ENCODE data around the gene STXBP3.

STXBP3 gene

GRCh38 chr1:108851567-108851966 lies 105.1 kb downstream of the STXBP3 start:
- POLR2A ChIA-PET, result no interaction called here
- CTCF ChIA-PET, result interaction anchor here (1.6 to 3.7 kb wide), 5 partner anchors 12 to 47 kb away, joined by 4 to 21 read pairs (median 9); no protein-coding TSS in a partner anchor
- DNase-seq (ENCODE audit: extremely low spot score), result no peak
- TF ChIP-seq, protein P1, sequence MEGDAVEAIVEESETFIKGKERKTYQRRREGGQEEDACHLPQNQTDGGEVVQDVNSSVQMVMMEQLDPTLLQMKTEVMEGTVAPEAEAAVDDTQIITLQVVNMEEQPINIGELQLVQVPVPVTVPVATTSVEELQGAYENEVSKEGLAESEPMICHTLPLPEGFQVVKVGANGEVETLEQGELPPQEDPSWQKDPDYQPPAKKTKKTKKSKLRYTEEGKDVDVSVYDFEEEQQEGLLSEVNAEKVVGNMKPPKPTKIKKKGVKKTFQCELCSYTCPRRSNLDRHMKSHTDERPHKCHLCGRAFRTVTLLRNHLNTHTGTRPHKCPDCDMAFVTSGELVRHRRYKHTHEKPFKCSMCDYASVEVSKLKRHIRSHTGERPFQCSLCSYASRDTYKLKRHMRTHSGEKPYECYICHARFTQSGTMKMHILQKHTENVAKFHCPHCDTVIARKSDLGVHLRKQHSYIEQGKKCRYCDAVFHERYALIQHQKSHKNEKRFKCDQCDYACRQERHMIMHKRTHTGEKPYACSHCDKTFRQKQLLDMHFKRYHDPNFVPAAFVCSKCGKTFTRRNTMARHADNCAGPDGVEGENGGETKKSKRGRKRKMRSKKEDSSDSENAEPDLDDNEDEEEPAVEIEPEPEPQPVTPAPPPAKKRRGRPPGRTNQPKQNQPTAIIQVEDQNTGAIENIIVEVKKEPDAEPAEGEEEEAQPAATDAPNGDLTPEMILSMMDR (IDR thresholded peaks at IDR 0.05; ENCODE audit: control extremely low read depth, extremely low read depth, low read depth, missing control alignments), result no peak

DNA sequence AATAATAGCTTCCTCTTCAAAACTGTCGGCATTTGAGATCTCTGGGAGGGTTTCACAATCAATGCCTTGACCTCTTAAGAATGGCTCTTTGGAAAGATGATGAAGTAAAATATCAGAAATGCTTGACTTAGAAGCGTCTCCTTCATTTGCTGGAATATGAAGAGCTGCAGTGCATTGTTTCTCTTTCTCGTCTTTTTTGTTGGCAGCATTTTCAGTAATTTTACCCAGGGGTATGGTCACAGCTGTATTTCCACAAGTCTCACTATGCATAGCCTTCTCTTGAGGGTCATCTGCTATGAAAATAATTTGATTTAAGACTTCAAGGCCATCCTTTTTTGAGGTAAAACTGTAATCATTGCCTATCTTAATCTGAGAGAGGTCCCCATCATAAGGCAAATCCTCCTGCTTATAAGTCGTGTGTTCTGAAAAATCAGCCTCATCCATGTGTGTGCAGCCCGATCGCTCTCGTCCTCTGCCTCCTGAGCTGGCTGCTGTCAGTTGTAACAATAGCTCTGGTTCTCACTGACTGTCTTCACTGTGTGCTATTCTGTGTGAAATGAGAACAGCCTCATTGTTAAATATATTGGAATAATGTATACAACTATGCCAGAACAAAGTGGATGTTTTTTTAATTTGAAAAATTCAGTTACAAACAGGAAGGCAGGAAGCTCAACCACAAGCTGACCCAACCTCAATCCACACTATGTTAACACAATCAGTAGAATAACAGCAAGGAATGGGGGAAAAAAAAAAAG lies 105.9 kb downstream of the STXBP3 start:
- ChIA-PET CTCF (interaction anchor here (1.1 to 3.7 kb wide), 6 partner anchors 12 to 46 kb away, joined by 3 to 21 read pairs (median 8); no protein-coding TSS in a partner anchor), POLR2A (no interaction called here)
- TF ChIP-seq, protein P1 (IDR thresholded peaks at IDR 0.05; ENCODE audit: control extremely low read depth, extremely low read depth, low read depth, missing control alignments), result no peak
- no peak for DNase-seq (ENCODE audit: extremely low spot score)

DNA sequence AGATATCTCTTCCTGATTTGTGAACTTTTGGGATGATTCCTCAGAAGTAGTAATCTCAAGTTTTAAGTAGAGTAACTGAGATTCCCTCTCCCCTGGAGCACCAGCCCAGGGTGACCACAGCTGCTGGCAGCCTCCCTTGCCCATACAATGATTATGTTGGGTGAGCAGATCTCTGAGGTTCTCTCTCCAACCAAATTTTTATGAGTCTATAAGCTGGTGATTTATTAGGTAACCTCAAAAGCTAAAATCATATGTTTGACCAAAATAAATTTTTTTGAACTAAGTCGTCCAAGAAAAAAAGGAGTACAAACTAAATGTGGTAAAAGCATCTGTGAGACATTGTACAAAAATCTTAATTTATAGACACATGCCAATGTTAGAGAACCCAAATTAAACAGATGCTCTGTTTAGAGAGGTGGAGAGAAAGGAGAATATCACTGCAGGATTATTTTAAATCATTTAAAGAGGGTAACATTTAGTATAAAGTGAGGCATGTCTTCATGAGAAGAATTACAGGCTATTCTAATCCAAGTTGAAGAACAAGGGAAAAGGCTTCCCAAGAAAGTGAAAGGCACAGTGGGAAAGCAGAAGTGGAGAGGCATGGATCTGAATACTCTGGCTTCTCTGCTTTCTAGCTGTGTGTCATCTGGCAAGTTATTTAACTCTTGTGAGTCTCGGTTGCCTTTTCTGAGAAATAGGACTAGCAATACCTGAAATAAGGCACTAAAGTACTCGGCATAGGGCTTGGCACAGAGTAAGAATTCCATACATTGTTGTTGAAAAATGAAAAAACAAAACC lies 107.9 kb downstream of the STXBP3 start:
- no peak for DNase-seq (ENCODE audit: extremely low spot score)
- TF ChIP-seq, protein P1 (IDR thresholded peaks at IDR 0.05; ENCODE audit: control extremely low read depth, extremely low read depth, low read depth, missing control alignments), result no peak
- ChIA-PET CTCF (interaction anchor here (1.0 kb wide), 1 partner anchor 20 kb away, joined by 4 read pairs; no protein-coding TSS in a partner anchor), POLR2A (no interaction called here)

DNA sequence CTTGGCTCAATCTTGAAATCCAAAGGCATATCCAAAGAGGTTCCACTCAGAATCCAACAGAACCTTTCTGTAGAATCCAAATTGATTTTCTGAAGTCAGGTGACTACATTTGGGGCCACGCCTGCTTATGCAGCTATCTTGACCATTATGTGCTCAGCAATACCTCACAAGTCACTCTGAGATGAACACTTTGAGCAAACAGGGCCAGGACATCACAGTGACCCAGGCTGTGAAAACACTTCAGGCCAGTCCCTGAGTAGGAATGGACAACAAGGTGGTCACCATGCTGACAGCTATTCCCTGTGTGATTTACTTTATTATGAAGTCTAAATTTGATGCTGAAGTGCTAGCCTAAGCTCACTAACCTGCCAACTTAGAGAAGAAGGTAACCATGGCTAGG lies 110.5 kb downstream of the STXBP3 start, which contains the start of gene AKNAD1:
TSS of gene AKNAD1 (minus strand) at position 101 of the 400 bp plus-strand sequence. CDS start 4,430 bp downstream, outside the sequence.
- TF ChIP-seq, protein P1 (IDR thresholded peaks at IDR 0.05; ENCODE audit: control extremely low read depth, extremely low read depth, low read depth, missing control alignments), result no peak
- CTCF ChIA-PET, result interaction anchor here (1.6 to 2.1 kb wide), 3 partner anchors 8 to 15 kb away, joined by 3 to 4 read pairs (median 3); no protein-coding TSS in a partner anchor
- no peak for DNase-seq (ENCODE audit: extremely low spot score)
- POLR2A ChIA-PET, result no interaction called here

DNA sequence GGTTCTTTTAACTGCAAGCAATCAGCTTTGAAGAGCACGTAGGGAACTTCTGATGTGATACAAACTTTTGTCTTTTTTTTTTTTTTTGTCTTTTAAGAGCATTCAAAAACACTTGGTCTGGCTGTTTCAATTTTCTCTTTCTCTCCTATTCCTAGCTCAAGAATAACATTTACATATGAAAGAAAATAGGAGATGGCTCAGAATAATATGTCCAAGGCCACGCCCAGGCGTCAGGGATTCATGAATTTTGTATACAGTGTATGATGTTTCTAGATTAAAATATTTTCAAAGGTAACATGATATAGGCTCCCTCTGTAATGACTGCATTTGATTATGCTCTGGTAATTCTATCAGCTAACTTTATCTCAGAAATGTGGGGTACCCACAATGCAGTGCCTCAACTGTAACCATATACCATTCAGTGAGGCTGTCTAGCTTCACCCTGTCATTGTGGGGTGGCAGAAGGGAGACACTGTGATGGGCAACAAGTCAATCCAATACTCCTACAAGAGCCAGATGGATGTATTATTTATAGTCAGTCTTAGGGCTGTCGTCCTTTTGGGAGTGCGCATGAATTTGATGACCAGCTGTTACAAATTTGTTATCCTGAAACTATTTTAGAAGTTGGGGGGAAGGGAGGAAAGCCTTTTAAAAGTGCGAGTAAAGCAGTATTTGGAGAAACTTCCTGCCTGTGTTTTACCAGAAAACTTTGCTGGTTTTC lies 111.9 kb downstream of the STXBP3 start:
- TF ChIP-seq, protein P1 (IDR thresholded peaks at IDR 0.05; ENCODE audit: control extremely low read depth, extremely low read depth, low read depth, missing control alignments), result no peak
- ChIA-PET CTCF (interaction anchor here (1.0 to 2.1 kb wide), 6 partner anchors 10 to 69 kb away, joined by 3 to 4 read pairs (median 4); no protein-coding TSS in a partner anchor), POLR2A (no interaction called here)
- no peak for DNase-seq (ENCODE audit: extremely low spot score)

Data from GM10248 (cell line).